Gastroesophageal sphincter (tissue), 4 donors: ENCODE measurements around the gene PTCH2. TPM values are rescaled to one million over a fixed set of nuclear protein-coding genes. Genes with fewer than 3 reads are reported as not detected.
A peak's percentile ranks its signal among the peaks of the same experiment; 100 is the strongest.

Experiments
- ATAC-seq: fragments of 150-250 bp; one replicate; pipeline ENCODE4 v1.9.1; 2016; ENCODE audit warnings: mild to moderate bottlenecking, moderate library complexity
- H3K27ac ChIP-seq, 4 donors: fragments of 200-600 bp; sonication (generic) in 3 of 4; 1 replicate in 3 of 4; 2 replicates in 1 of 4; pipeline ENCODE4 v1.5.1; 2016 to 2019
- H3K27me3 ChIP-seq: fragments of 200-600 bp; sonication (generic); one replicate; pipeline ENCODE4 v1.5.1; 2019
- H3K36me3 ChIP-seq, 2 donors: fragments of 200-600 bp; sonication (generic); one replicate each; pipeline ENCODE4 v1.5.1; 2019; ENCODE audit warnings: control low read depth in 1 of 2
- H3K4me1 ChIP-seq, 3 donors: fragments of 200-600 bp; sonication (generic); 1 replicate in 2 of 3; 2 replicates in 1 of 3; pipeline ENCODE4 v1.5.1; 2016 to 2019; ENCODE audit warnings: control low read depth in 2 of 3
- H3K4me3 ChIP-seq, 2 donors: fragments of 200-600 bp; sonication (generic); one replicate each; pipeline ENCODE4 v1.5.1; 2019; ENCODE audit warnings: mild to moderate bottlenecking in 1 of 2, moderate library complexity in 1 of 2
- H3K9me3 ChIP-seq, 3 donors: fragments of 200-600 bp; sonication (generic); one replicate each; pipeline ENCODE4 v1.5.1; 2017 to 2019; ENCODE audit warnings: control low read depth in 2 of 3
- CTCF ChIP-seq, 4 experiments: fragments of 200-600 bp in 2 of 4; fragments of 450-650 bp in 2 of 4; sonication (generic) in 1 of 4; IDR thresholded peaks; one replicate each; pipeline ENCODE4 v1.5.1; 2017 to 2019; ENCODE audit warnings: antibody characterized with exemption in 4 of 4, mild to moderate bottlenecking in 2 of 4, moderate library complexity in 2 of 4
- EP300 ChIP-seq: sonication (generic); formaldehyde crosslinking; IDR thresholded peaks from one replicate; pipeline ENCODE4 v1.6.1; 2017; ENCODE audit warnings: antibody characterized with exemption, mild to moderate bottlenecking
- POLR2A ChIP-seq, 2 donors: fragments of 450-650 bp; IDR thresholded peaks; one replicate each; pipeline ENCODE4 v1.6.1; 2017; ENCODE audit warnings: antibody characterized with exemption in 2 of 2, mild to moderate bottlenecking in 2 of 2, moderate library complexity in 1 of 2
- POLR2AphosphoS5 ChIP-seq: sonication (generic); formaldehyde crosslinking; IDR thresholded peaks from one replicate; pipeline ENCODE4 v1.6.1; 2017; ENCODE audit warnings: antibody characterized with exemption
- WGBS, 2 donors: methylation state at CpG; one replicate each; pipeline ENCODE4 v1.1.5; 2018; ENCODE audit warnings: low coverage in 1 of 2; 5-methylcytosine and 5-hydroxymethylcytosine counted together
- small RNA-seq, 4 donors: library from RNA; depleted of rRNA; stranded (forward); fragments of <200 nt; gene quantifications; one replicate each; pipeline ENCODE3, GENCODE V24; 2016
- total RNA-seq, 4 donors: library from RNA; depleted of rRNA; stranded (reverse); fragments of >200 nt; gene quantifications; one replicate each; pipeline ENCODE4 v1.1.0, GENCODE V29; 2016

Gene PTCH2
- total RNA-seq, 4 donors from 2014 or later: 0.54 to 1.9 (median 1.1) TPM

- Histone ChIP-seq H3K4me1 (peaks cover 0 to 35% (median 5%) of the 10 kb centered on the region in 3 donors), H3K36me3 (peaks cover 0 to 49% of the 10 kb centered on the region in 2 donors), H3K9me3 (no peaks in the 10 kb centered on the region), H3K27me3 (no peaks in the 10 kb centered on the region), H3K4me3 (peak overlapping the region; percentile 64 to 95), H3K27ac (peak overlapping the region; percentile 90 to 99 (median 96))
- TF ChIP-seq POLR2AphosphoS5: no peak
- no peak for TF ChIP-seq CTCF (IDR thresholded peaks at IDR 0.05)
- TF ChIP-seq POLR2A (IDR thresholded peaks at IDR 0.05): no peak
- TF ChIP-seq EP300: no peak
- WGBS, 2 donors: 0% methylated on average over 3 of the region's 36 CpGs; no CpG with 5 or more reads in 1 of the 2 donors
- ATAC-seq: peak; percentile 1
These were observed 66.9 kb downstream of the PTCH2 start for GRCh38 chr1:44775930-44776729.

GRCh38 chr1:44775078-44775929 is 67.7 kb downstream of the PTCH2 start, which contains the start of gene RPS8:
Gene RPS8, plus strand, starts transcription at chr1:44775540. Its CDS starts 57 bp downstream, at chr1:44775597.
- H3K9me3 ChIP-seq: no peaks in the 10 kb centered on the region
- 0 to 2% methylated on average over 11 to 17 of the region's 65 CpGs for WGBS, 2 donors
- peaks cover 0 to 41% of the 10 kb centered on the region in 2 donors for H3K36me3 ChIP-seq
- ATAC-seq: peak; percentile 95
- peaks cover 0 to 35% (median 5%) of the 10 kb centered on the region in 3 donors for H3K4me1 ChIP-seq
- no peaks in the 10 kb centered on the region for H3K27me3 ChIP-seq
- H3K4me3 ChIP-seq: peak within 1 kb of the TSS; percentile 64 to 95
- no peak for TF ChIP-seq EP300
- peak; percentile 92 for TF ChIP-seq POLR2A (IDR thresholded peaks at IDR 0.05)
- peak; percentile 99 for TF ChIP-seq POLR2AphosphoS5
- peak in 1 of 4 experiments; percentile 10 for TF ChIP-seq CTCF (IDR thresholded peaks at IDR 0.05)
- peak within 1 kb of the TSS; percentile 90 to 99 (median 96) for H3K27ac ChIP-seq

Small RNA genes within 50 kb of the gene (small RNA-seq; reads per million reads assigned to genes)
- 0 reads per million in 4 donors for gene AL136380.1
- 358 to 558 (median 394) reads per million in 4 donors for gene SNORD38A
- 0 reads per million in 4 donors for gene SNORD38B
- 1,911 to 3,117 (median 2,341) reads per million in 4 donors for gene SNORD46
- gene SNORD55: 0 reads per million in 4 donors

Other genes with a start within 250 kb of the PTCH2 start
- 1 to 10 TPM; 3.9 to 8.3 (median 4.7) TPM for gene TMEM53, start 168.8 kb downstream of the PTCH2 start, total RNA-seq
- 1 to 10 TPM in 2 of 4 donors, under 1 TPM in 2; 0.66 to 3.0 (median 1.3) TPM for gene ARMH1, start 168.5 kb downstream of the PTCH2 start, total RNA-seq
- gene RNU5D-1, start 112.1 kb downstream of the PTCH2 start, total RNA-seq: not detected
- gene KIF2C, start 103.4 kb downstream of the PTCH2 start, total RNA-seq: 1 to 10 TPM in 1 of 4 donors, under 1 TPM in 3; 0.40 to 2.2 (median 0.72) TPM
- 1,000 to 10,000 TPM; 1,157 to 3,010 (median 2,305) TPM for gene RPS8, start 67.7 kb downstream of the PTCH2 start, total RNA-seq
- under 1 TPM in 2 of 4 donors, not detected in 2; 0.15 to 0.31 TPM for gene BEST4, start 55.1 kb downstream of the PTCH2 start, total RNA-seq
- 10 to 100 TPM in 3 of 4 donors, 1 to 10 TPM in 1; 9.4 to 31.2 (median 12.0) TPM for gene PLK3, start 42.9 kb downstream of the PTCH2 start, total RNA-seq
- gene DYNLT4, start 35.9 kb downstream of the PTCH2 start, total RNA-seq: 1 to 10 TPM in 1 of 4 donors, not detected in 3; 1.4 TPM
- 10 to 100 TPM in 1 of 4 donors, 1 to 10 TPM in 2, under 1 TPM in 1; 0.22 to 12.1 (median 5.6) TPM for gene BTBD19, start 34.7 kb downstream of the PTCH2 start, total RNA-seq
- gene EIF2B3, start 143.3 kb upstream of the PTCH2 start, total RNA-seq: 10 to 100 TPM; 19.9 to 30.4 (median 24.0) TPM
- 10 to 100 TPM; 27.7 to 48.6 (median 37.5) TPM for gene HECTD3, start 168.1 kb upstream of the PTCH2 start, total RNA-seq
- gene UROD, start 169.0 kb upstream of the PTCH2 start, total RNA-seq: 100 to 1,000 TPM in 2 of 4 donors, 10 to 100 TPM in 2; 81.8 to 115 (median 98.3) TPM